WTC11 (cell line): Measurements from ENCODE around the gene GTPBP1. TPM values are rescaled to one million over a fixed set of nuclear protein-coding genes. Genes with fewer than 3 reads are reported as not detected.

Source experiments
- ATAC-seq: fragments of 200-7000 bp; cut with Tn5 transposase; 2 replicates; pipeline ENCODE4 v1.10.0; 2021; ENCODE audit warnings: mild to moderate bottlenecking, moderate library complexity
- CTCF ChIA-PET: fragments of 300-600 bp; sonication (Branson Sonifier 250); formaldehyde crosslinking; loops from one replicate; lab custom pipeline; 2021; ENCODE audit warnings: antibody characterized with exemption; lab: Charles Lee
- POLR2A ChIA-PET: fragments of 350-600 bp; sonication (Branson Sonifier 250); formaldehyde crosslinking; loops from one replicate; lab custom pipeline; 2021; ENCODE audit warnings: antibody characterized with exemption; lab: Charles Lee
- DNase-seq: peaks from one replicate; pipeline ENCODE4 v3.0.0; 2021; ENCODE audit warnings: low spot score
- H3K27ac Mint-ChIP-seq: 2 replicates; pipeline ENCODE4 v1.8.0; 2021; ENCODE audit warnings: mixed read lengths
- H3K27me3 Mint-ChIP-seq: 2 replicates; pipeline ENCODE4 v1.8.0; 2021; ENCODE audit warnings: low read depth, mild to moderate bottlenecking, moderate library complexity, mixed read lengths
- H3K36me3 Mint-ChIP-seq: 2 replicates; pipeline ENCODE4 v1.8.0; 2021; ENCODE audit warnings: mixed read lengths
- H3K4me1 Mint-ChIP-seq: 2 replicates; pipeline ENCODE4 v1.8.0; 2022; ENCODE audit warnings: mixed read lengths
- H3K4me3 Mint-ChIP-seq: 2 replicates; pipeline ENCODE4 v1.8.0; 2021; ENCODE audit warnings: mild to moderate bottlenecking, moderate library complexity, mixed read lengths
- H3K9me3 Mint-ChIP-seq: 2 replicates; pipeline ENCODE4 v1.8.0; 2021; ENCODE audit warnings: mixed read lengths
- ATF1 ChIP-seq: sonication (generic); formaldehyde crosslinking; IDR thresholded peaks from 2 replicates; pipeline ENCODE4 v1.8.1; 2023; ENCODE audit warnings: mild to moderate bottlenecking, moderate library complexity, missing genetic modification reagents
- EMX1 ChIP-seq: fragments of 250-450 bp; sonication (Bioruptor Pico); IDR thresholded peaks from 2 replicates; pipeline ENCODE4 v1.8.0; 2021; ENCODE audit warnings: mild to moderate bottlenecking
- ETV6 ChIP-seq: sonication (generic); formaldehyde crosslinking; IDR thresholded peaks from 2 replicates; pipeline ENCODE4 v1.8.1; 2022; ENCODE audit warnings: mild to moderate bottlenecking, missing genetic modification reagents
- FOXJ3 ChIP-seq: sonication (generic); formaldehyde crosslinking; IDR thresholded peaks from 2 replicates; pipeline ENCODE4 v1.9.0; 2021; ENCODE audit warnings: missing genetic modification reagents, mild to moderate bottlenecking, borderline replicate concordance
- IRF2 ChIP-seq: sonication (generic); formaldehyde crosslinking; IDR thresholded peaks from 2 replicates; pipeline ENCODE4 v1.8.0; 2022; ENCODE audit warnings: low read depth, missing genetic modification reagents, borderline replicate concordance
- MYBL2 ChIP-seq: sonication (generic); formaldehyde crosslinking; IDR thresholded peaks from 2 replicates; pipeline ENCODE4 v1.8.1; 2023; ENCODE audit warnings: mild to moderate bottlenecking, moderate library complexity, missing genetic modification reagents
- RORB ChIP-seq: fragments of 250-450 bp; sonication (Bioruptor Pico); IDR thresholded peaks from 2 replicates; pipeline ENCODE4 v1.9.0; 2021; ENCODE audit warnings: mild to moderate bottlenecking
- SOX15 ChIP-seq: fragments of 250-450 bp; sonication (Bioruptor Pico); IDR thresholded peaks from 2 replicates; pipeline ENCODE4 v1.9.0; 2021; ENCODE audit warnings: mild to moderate bottlenecking
- SP1 ChIP-seq: sonication (generic); formaldehyde crosslinking; conservative IDR thresholded peaks from 2 replicates; pipeline ENCODE4 v1.8.1; 2022; ENCODE audit warnings: missing genetic modification reagents
- ZNF219 ChIP-seq: sonication (generic); formaldehyde crosslinking; IDR thresholded peaks from 2 replicates; pipeline ENCODE4 v1.8.0; 2023; ENCODE audit warnings: missing genetic modification reagents, mild to moderate bottlenecking, borderline replicate concordance
- ZNF263 ChIP-seq: sonication (generic); formaldehyde crosslinking; IDR thresholded peaks from 2 replicates; pipeline ENCODE4 v1.8.1; 2022; ENCODE audit warnings: low read depth, mild to moderate bottlenecking, moderate library complexity, missing genetic modification reagents
- ZNF396 ChIP-seq: fragments of 250-450 bp; sonication (Bioruptor Pico); IDR thresholded peaks from 2 replicates; pipeline ENCODE4 v1.8.0; 2021; ENCODE audit warnings: mild to moderate bottlenecking, moderate library complexity, borderline replicate concordance
- ZNF671 ChIP-seq: fragments of 250-450 bp; sonication (Bioruptor Pico); IDR thresholded peaks from 2 replicates; pipeline ENCODE4 v1.8.0; 2021; ENCODE audit warnings: mild to moderate bottlenecking
- total RNA-seq: library from RNA; stranded (reverse); gene quantifications from 3 replicates; pipeline ENCODE4 v1.2.3, GENCODE V29; 2021
- TF ChIP-seq, protein P1 (sequence below): sonication (generic); formaldehyde crosslinking; IDR thresholded peaks from 2 replicates; pipeline ENCODE4 v1.8.1; 2023; ENCODE audit warnings: mild to moderate bottlenecking, missing genetic modification reagents
- TF ChIP-seq, protein P2 (sequence below): sonication (generic); formaldehyde crosslinking; IDR thresholded peaks from 2 replicates; pipeline ENCODE4 v1.8.1; 2022; ENCODE audit warnings: mild to moderate bottlenecking, missing genetic modification reagents, moderate library complexity, borderline replicate concordance
- TF ChIP-seq, protein P3 (sequence below): sonication (generic); formaldehyde crosslinking; IDR thresholded peaks from 2 replicates; pipeline ENCODE4 v1.8.1; 2023; ENCODE audit warnings: mild to moderate bottlenecking, missing genetic modification reagents
- TF ChIP-seq, protein P4 (sequence below): sonication (generic); formaldehyde crosslinking; IDR thresholded peaks from 2 replicates; pipeline ENCODE4 v1.8.0; 2022; ENCODE audit warnings: mild to moderate bottlenecking, missing genetic modification reagents
- TF ChIP-seq, protein P5 (sequence below): sonication (generic); formaldehyde crosslinking; IDR thresholded peaks from 2 replicates; pipeline ENCODE4 v1.8.0; 2022; ENCODE audit warnings: mild to moderate bottlenecking, missing genetic modification reagents
- TF ChIP-seq, protein P6 (sequence below): fragments of 250-450 bp; sonication (Bioruptor Pico); IDR thresholded peaks from 2 replicates; pipeline ENCODE4 v1.9.0; 2021; ENCODE audit warnings: moderate library complexity, mild to moderate bottlenecking, inconsistent platforms, borderline replicate concordance
- TF ChIP-seq, protein P7 (sequence below): sonication (generic); formaldehyde crosslinking; IDR thresholded peaks from 2 replicates; pipeline ENCODE4 v1.8.1; 2022; ENCODE audit warnings: mild to moderate bottlenecking, moderate library complexity, missing genetic modification reagents
- TF ChIP-seq, protein P8 (sequence below): fragments of 250-450 bp; sonication (Bioruptor Pico); IDR thresholded peaks from 2 replicates; pipeline ENCODE4 v1.9.0; 2021; ENCODE audit warnings: mild to moderate bottlenecking

GTPBP1 gene
- total RNA-seq, 1 experiment from 2014 or later, result 108 TPM

DNA sequence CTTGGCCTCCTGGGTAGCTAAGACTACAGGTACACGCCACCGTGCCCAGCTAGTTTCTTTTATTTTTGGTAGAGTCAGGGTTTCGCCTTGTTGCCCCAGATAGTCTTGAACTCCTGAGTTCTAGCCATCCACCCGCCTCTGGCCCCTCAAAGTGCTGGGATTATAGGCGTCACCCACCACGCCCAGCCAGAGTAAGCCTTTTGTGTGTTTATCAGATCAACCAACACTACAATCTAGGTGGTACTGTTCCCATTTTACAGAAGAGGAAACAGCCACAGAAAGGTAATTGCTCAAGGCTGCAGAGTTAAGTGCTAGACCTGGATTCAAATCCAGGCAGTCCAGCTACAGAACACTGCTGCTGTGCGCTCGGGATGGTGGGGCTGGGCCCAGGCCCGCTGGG is 20.8 kb upstream of the GTPBP1 start:
- peaks cover 60% of the 10 kb centered on the region for H3K36me3 Mint-ChIP-seq
- no peak overlapping the region for H3K4me3 Mint-ChIP-seq
- CTCF ChIA-PET, result no interaction called here

DNA sequence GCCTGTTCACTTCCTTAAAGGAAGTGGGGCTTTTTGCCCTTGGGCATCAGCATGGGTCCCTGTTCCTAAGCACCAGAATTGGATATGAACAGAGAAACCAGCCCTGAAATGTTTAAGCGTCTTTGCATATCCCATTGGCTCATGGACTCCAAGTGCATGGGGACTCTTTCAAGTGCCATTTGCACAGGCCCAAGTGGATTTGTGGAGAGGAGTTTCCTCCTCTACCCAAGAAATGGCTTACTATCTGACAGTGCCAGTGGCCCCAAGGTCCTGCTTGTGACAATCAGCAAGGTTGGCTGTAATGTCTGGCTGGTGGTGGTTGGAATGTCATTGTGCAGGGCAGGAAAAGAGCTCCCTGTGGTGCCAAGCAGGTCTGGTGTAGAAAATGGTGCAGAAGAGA is 20.0 kb upstream of the GTPBP1 start:
- Mint-ChIP-seq H3K4me3 (no peak overlapping the region), H3K9me3 (peaks cover 17% of the 10 kb centered on the region), H3K4me1 (peaks cover 12% of the 10 kb centered on the region), H3K27me3 (no peaks in the 10 kb centered on the region; the same call in 1 of the 2 replicates), H3K27ac (no peak overlapping the region), H3K36me3 (peaks cover 60% of the 10 kb centered on the region)
- POLR2A ChIA-PET, result no interaction called here
- ATAC-seq, result no peak
- TF ChIP-seq ZNF219, result no peak
- TF ChIP-seq SP1 (CRISPR knock-in tag), result no peak
- TF ChIP-seq ZNF671 (CRISPR knock-in tag), result no peak
- TF ChIP-seq FOXJ3 (CRISPR knock-in tag), result no peak
- no peak for TF ChIP-seq ETV6 (CRISPR knock-in tag)
- no peak for TF ChIP-seq ATF1 (CRISPR knock-in tag)
- TF ChIP-seq, protein P1, sequence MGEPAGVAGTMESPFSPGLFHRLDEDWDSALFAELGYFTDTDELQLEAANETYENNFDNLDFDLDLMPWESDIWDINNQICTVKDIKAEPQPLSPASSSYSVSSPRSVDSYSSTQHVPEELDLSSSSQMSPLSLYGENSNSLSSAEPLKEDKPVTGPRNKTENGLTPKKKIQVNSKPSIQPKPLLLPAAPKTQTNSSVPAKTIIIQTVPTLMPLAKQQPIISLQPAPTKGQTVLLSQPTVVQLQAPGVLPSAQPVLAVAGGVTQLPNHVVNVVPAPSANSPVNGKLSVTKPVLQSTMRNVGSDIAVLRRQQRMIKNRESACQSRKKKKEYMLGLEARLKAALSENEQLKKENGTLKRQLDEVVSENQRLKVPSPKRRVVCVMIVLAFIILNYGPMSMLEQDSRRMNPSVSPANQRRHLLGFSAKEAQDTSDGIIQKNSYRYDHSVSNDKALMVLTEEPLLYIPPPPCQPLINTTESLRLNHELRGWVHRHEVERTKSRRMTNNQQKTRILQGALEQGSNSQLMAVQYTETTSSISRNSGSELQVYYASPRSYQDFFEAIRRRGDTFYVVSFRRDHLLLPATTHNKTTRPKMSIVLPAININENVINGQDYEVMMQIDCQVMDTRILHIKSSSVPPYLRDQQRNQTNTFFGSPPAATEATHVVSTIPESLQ (CRISPR knock-in tag), result no peak
- TF ChIP-seq, protein P2, sequence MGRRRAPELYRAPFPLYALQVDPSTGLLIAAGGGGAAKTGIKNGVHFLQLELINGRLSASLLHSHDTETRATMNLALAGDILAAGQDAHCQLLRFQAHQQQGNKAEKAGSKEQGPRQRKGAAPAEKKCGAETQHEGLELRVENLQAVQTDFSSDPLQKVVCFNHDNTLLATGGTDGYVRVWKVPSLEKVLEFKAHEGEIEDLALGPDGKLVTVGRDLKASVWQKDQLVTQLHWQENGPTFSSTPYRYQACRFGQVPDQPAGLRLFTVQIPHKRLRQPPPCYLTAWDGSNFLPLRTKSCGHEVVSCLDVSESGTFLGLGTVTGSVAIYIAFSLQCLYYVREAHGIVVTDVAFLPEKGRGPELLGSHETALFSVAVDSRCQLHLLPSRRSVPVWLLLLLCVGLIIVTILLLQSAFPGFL (CRISPR knock-in tag), result no peak
- CTCF ChIA-PET, result no interaction called here
- DNase-seq, result no peak

More for the DNA sequence above, 20.8 kb upstream of the GTPBP1 start:
- H3K27ac Mint-ChIP-seq, result no peak overlapping the region
- H3K9me3 Mint-ChIP-seq, result peaks cover 17% of the 10 kb centered on the region
- POLR2A ChIA-PET, result no interaction called here
- no peak for TF ChIP-seq ZNF263
- peaks cover 12% of the 10 kb centered on the region for H3K4me1 Mint-ChIP-seq
- ATAC-seq (no peak), DNase-seq (no peak)
- no peaks in the 10 kb centered on the region; the same call in 1 of the 2 replicates for H3K27me3 Mint-ChIP-seq

DNA sequence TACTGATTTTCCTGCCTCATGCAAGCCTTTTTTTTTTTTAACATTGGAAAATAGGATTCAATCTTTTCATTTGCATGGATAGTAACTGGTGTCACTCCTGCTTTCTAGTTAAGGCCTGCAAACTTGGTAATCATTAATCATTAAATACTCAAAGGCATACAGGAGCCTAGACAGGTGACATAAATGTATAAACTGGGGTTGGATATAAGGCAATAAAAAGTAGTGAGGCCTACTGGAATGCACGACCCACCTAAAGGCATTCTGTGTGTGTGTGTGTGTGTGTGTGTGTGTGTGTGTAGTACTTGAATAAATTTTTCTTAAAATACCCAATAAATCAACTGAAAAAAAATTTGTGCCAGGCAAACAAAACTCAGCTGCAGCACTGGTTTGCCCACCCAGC is 16.1 kb upstream of the GTPBP1 start:
- no peaks in the 10 kb centered on the region for H3K9me3 Mint-ChIP-seq
- peaks cover 37% of the 10 kb centered on the region for H3K36me3 Mint-ChIP-seq
- no peaks in the 10 kb centered on the region for H3K27me3 Mint-ChIP-seq
- CTCF ChIA-PET, result interaction anchor here (0.8 kb wide), 1 partner anchor 56 kb away, joined by 3 read pairs; no protein-coding TSS in a partner anchor
- no peak overlapping the region for H3K27ac Mint-ChIP-seq
- TF ChIP-seq MYBL2 (CRISPR knock-in tag) (no peak), ZNF396 (CRISPR knock-in tag) (no peak), SOX15 (CRISPR knock-in tag) (no peak), IRF2 (CRISPR knock-in tag) (no peak), RORB (CRISPR knock-in tag) (no peak), EMX1 (CRISPR knock-in tag) (no peak)
- TF ChIP-seq, protein P3, sequence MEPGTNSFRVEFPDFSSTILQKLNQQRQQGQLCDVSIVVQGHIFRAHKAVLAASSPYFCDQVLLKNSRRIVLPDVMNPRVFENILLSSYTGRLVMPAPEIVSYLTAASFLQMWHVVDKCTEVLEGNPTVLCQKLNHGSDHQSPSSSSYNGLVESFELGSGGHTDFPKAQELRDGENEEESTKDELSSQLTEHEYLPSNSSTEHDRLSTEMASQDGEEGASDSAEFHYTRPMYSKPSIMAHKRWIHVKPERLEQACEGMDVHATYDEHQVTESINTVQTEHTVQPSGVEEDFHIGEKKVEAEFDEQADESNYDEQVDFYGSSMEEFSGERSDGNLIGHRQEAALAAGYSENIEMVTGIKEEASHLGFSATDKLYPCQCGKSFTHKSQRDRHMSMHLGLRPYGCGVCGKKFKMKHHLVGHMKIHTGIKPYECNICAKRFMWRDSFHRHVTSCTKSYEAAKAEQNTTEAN (CRISPR knock-in tag), result no peak
- TF ChIP-seq, protein P4, sequence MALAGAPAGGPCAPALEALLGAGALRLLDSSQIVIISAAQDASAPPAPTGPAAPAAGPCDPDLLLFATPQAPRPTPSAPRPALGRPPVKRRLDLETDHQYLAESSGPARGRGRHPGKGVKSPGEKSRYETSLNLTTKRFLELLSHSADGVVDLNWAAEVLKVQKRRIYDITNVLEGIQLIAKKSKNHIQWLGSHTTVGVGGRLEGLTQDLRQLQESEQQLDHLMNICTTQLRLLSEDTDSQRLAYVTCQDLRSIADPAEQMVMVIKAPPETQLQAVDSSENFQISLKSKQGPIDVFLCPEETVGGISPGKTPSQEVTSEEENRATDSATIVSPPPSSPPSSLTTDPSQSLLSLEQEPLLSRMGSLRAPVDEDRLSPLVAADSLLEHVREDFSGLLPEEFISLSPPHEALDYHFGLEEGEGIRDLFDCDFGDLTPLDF, result no peak
- TF ChIP-seq, protein P5, sequence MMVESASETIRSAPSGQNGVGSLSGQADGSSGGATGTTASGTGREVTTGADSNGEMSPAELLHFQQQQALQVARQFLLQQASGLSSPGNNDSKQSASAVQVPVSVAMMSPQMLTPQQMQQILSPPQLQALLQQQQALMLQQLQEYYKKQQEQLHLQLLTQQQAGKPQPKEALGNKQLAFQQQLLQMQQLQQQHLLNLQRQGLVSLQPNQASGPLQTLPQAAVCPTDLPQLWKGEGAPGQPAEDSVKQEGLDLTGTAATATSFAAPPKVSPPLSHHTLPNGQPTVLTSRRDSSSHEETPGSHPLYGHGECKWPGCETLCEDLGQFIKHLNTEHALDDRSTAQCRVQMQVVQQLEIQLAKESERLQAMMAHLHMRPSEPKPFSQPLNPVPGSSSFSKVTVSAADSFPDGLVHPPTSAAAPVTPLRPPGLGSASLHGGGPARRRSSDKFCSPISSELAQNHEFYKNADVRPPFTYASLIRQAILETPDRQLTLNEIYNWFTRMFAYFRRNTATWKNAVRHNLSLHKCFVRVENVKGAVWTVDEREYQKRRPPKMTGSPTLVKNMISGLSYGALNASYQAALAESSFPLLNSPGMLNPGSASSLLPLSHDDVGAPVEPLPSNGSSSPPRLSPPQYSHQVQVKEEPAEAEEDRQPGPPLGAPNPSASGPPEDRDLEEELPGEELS, result no peak
- TF ChIP-seq, protein P6, sequence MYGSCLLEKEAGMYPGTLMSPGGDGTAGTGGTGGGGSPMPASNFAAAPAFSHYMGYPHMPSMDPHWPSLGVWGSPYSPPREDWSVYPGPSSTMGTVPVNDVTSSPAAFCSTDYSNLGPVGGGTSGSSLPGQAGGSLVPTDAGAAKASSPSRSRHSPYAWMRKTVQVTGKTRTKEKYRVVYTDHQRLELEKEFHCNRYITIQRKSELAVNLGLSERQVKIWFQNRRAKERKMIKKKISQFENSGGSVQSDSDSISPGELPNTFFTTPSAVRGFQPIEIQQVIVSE, result no peak
- TF ChIP-seq, protein P7, sequence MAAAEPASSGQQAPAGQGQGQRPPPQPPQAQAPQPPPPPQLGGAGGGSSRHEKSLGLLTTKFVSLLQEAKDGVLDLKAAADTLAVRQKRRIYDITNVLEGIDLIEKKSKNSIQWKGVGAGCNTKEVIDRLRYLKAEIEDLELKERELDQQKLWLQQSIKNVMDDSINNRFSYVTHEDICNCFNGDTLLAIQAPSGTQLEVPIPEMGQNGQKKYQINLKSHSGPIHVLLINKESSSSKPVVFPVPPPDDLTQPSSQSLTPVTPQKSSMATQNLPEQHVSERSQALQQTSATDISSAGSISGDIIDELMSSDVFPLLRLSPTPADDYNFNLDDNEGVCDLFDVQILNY (CRISPR knock-in tag), result no peak
- TF ChIP-seq, protein P8, sequence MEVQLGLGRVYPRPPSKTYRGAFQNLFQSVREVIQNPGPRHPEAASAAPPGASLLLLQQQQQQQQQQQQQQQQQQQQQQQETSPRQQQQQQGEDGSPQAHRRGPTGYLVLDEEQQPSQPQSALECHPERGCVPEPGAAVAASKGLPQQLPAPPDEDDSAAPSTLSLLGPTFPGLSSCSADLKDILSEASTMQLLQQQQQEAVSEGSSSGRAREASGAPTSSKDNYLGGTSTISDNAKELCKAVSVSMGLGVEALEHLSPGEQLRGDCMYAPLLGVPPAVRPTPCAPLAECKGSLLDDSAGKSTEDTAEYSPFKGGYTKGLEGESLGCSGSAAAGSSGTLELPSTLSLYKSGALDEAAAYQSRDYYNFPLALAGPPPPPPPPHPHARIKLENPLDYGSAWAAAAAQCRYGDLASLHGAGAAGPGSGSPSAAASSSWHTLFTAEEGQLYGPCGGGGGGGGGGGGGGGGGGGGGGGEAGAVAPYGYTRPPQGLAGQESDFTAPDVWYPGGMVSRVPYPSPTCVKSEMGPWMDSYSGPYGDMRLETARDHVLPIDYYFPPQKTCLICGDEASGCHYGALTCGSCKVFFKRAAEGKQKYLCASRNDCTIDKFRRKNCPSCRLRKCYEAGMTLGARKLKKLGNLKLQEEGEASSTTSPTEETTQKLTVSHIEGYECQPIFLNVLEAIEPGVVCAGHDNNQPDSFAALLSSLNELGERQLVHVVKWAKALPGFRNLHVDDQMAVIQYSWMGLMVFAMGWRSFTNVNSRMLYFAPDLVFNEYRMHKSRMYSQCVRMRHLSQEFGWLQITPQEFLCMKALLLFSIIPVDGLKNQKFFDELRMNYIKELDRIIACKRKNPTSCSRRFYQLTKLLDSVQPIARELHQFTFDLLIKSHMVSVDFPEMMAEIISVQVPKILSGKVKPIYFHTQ (CRISPR knock-in tag), result no peak
- no peaks in the 10 kb centered on the region for H3K4me1 Mint-ChIP-seq
- ATAC-seq, result no peak
- H3K4me3 Mint-ChIP-seq, result no peak overlapping the region
- POLR2A ChIA-PET, result no interaction called here
- DNase-seq, result no peak
